HG03039 (cell line): ENCODE results near the gene COL23A1.
A peak's percentile ranks its signal among the peaks of the same experiment; 100 is the strongest.

Source experiments
- ATAC-seq: cut with Tn5 transposase; IDR thresholded peaks from one replicate; pipeline ENCODE4 v1.9.1; 2021; ENCODE audit warnings: mild to moderate bottlenecking, moderate library complexity; ENCODE audit not compliant: unreplicated experiment

Gene COL23A1

GRCh38 chr5:178291161-178291561, 299.0 kb downstream of the COL23A1 start:
- ATAC-seq: no peak

- no peak for ATAC-seq
These were observed 299.8 kb downstream of the COL23A1 start for GRCh38 chr5:178290376-178290775.

- no peak for ATAC-seq
These were observed 300.8 kb downstream of the COL23A1 start for GRCh38 chr5:178289438-178289837.

- no peak for ATAC-seq
These were observed 301.5 kb downstream of the COL23A1 start for GRCh38 chr5:178288401-178289368.

GRCh38 chr5:178287791-178288105, 302.4 kb downstream of the COL23A1 start:
- no peak for ATAC-seq

GRCh38 chr5:178287091-178287790, 303.0 kb downstream of the COL23A1 start:
- no peak for ATAC-seq

GRCh38 chr5:178286226-178287090, 303.7 kb downstream of the COL23A1 start:
- ATAC-seq: no peak

- no peak for ATAC-seq
These were observed 304.6 kb downstream of the COL23A1 start for GRCh38 chr5:178285399-178286225.

- ATAC-seq: no peak
These were observed 305.2 kb downstream of the COL23A1 start for GRCh38 chr5:178284996-178285395.

GRCh38 chr5:178284093-178284675, 306.0 kb downstream of the COL23A1 start:
- no peak for ATAC-seq

- ATAC-seq: no peak
These were observed 306.7 kb downstream of the COL23A1 start for GRCh38 chr5:178283520-178283919.

GRCh38 chr5:178282391-178282790, 307.8 kb downstream of the COL23A1 start:
- no peak for ATAC-seq

GRCh38 chr5:178281331-178281730, 308.9 kb downstream of the COL23A1 start:
- no peak for ATAC-seq

GRCh38 chr5:178280631-178281030, 309.6 kb downstream of the COL23A1 start:
- ATAC-seq: no peak

- peak; percentile 49 for ATAC-seq
These were observed 310.3 kb downstream of the COL23A1 start for GRCh38 chr5:178279723-178280438.

- no peak for ATAC-seq
These were observed 311.0 kb downstream of the COL23A1 start for GRCh38 chr5:178279026-178279722.

GRCh38 chr5:178278358-178279023, 311.7 kb downstream of the COL23A1 start:
- no peak for ATAC-seq

GRCh38 chr5:178277866-178278265, 312.3 kb downstream of the COL23A1 start:
- ATAC-seq: no peak
